GM19397 (cell line): ENCODE data around the gene MIF.
"Not testable (repeated sequence)": the region's sequence is repeated elsewhere in the genome, so short reads cannot be mapped to it uniquely, and the experiment has no call there.

ENCODE experiments used
- ATAC-seq: cut with Tn5 transposase; IDR thresholded peaks from one replicate; pipeline ENCODE4 v1.9.1; 2021; ENCODE audit warnings: mild to moderate bottlenecking, moderate library complexity; ENCODE audit not compliant: unreplicated experiment

The MIF gene

GRCh38 chr22:23938328-23939016 is 44.3 kb downstream of the MIF start:
- ATAC-seq = no peak

GRCh38 chr22:23939017-23939357 is 44.8 kb downstream of the MIF start:
- ATAC-seq = no peak

- not testable (repeated sequence) for ATAC-seq
Measured at GRCh38 chr22:23940166-23940565, 46.0 kb downstream of the MIF start.
